H9 (cell line): ENCODE results near the gene GPR89A. TPM values are rescaled to one million over a fixed set of nuclear protein-coding genes. Genes with fewer than 3 reads are reported as not detected.

ENCODE experiments used
- DNase-seq: peaks from one replicate; pipeline ENCODE4 v3.0.0-alpha.2; 2017
- H2AFZ ChIP-seq: one replicate; pipeline ENCODE4 v1.6.1; 2013; ENCODE audit warnings: mild to moderate bottlenecking, low read length, control low read depth, moderate library complexity
- H2AK5ac ChIP-seq: 2 replicates; pipeline ENCODE4 v1.6.1; 2013; ENCODE audit warnings: low read length, control low read depth, mixed read lengths; ENCODE audit not compliant: insufficient read length
- H2BK120ac ChIP-seq: one replicate; pipeline ENCODE4 v1.6.1; 2013; ENCODE audit warnings: low read depth, mild to moderate bottlenecking, low read length, control low read depth, inconsistent platforms; ENCODE audit not compliant: poor library complexity, severe bottlenecking
- H2BK12ac ChIP-seq: 2 replicates; pipeline ENCODE4 v1.6.1; 2013; ENCODE audit warnings: low read length, control low read depth, mixed read lengths, low read depth; ENCODE audit not compliant: insufficient read length
- H2BK15ac ChIP-seq: 2 replicates; pipeline ENCODE4 v1.6.1; 2013; ENCODE audit warnings: low read depth, low read length, control low read depth
- H2BK20ac ChIP-seq: one replicate; pipeline ENCODE4 v1.6.1; 2013; ENCODE audit warnings: low read depth, mild to moderate bottlenecking, low read length, control low read depth, inconsistent platforms; ENCODE audit not compliant: poor library complexity, severe bottlenecking
- H2BK5ac ChIP-seq: 2 replicates; pipeline ENCODE4 v1.6.1; 2013; ENCODE audit warnings: low read length, control low read depth, mixed read lengths; ENCODE audit not compliant: insufficient read length
- H3K14ac ChIP-seq: 2 replicates; pipeline ENCODE4 v1.6.1; 2013; ENCODE audit warnings: low read length, control low read depth; ENCODE audit not compliant: insufficient read depth
- H3K18ac ChIP-seq: 2 replicates; pipeline ENCODE4 v1.6.1; 2013; ENCODE audit warnings: low read depth, mild to moderate bottlenecking, mixed read lengths, low read length, control low read depth; ENCODE audit not compliant: insufficient read length
- H3K23ac ChIP-seq: 2 replicates; pipeline ENCODE4 v1.6.1; 2013; ENCODE audit warnings: low read length, control low read depth, mixed read lengths, low read depth; ENCODE audit not compliant: insufficient read length
- H3K23me2 ChIP-seq: 2 replicates; pipeline ENCODE4 v1.6.1; 2013; ENCODE audit warnings: low read depth, mild to moderate bottlenecking, mixed read lengths, low read length, control low read depth; ENCODE audit not compliant: insufficient read length, poor library complexity, severe bottlenecking
- H3K27ac ChIP-seq: 2 replicates; pipeline ENCODE4 v1.5.1; 2013; ENCODE audit warnings: low read length, control low read depth, mixed read lengths, low read depth; ENCODE audit not compliant: insufficient read length
- H3K27me3 ChIP-seq: 2 replicates; pipeline ENCODE4 v1.6.1; 2013; ENCODE audit warnings: low read length, control low read depth, inconsistent platforms; ENCODE audit not compliant: insufficient read depth
- H3K4ac ChIP-seq: 2 replicates; pipeline ENCODE4 v1.6.1; 2013; ENCODE audit warnings: low read depth, mild to moderate bottlenecking, control low read depth, inconsistent platforms, low read length, moderate library complexity
- H3K4me1 ChIP-seq: 2 replicates; pipeline ENCODE4 v1.6.1; 2013; ENCODE audit warnings: low read length, control low read depth, inconsistent platforms; ENCODE audit not compliant: insufficient read depth
- H3K4me2 ChIP-seq: 2 replicates; pipeline ENCODE4 v1.6.1; 2013; ENCODE audit warnings: low read length, control low read depth, mixed read lengths; ENCODE audit not compliant: insufficient read length, insufficient read depth
- H3K56ac ChIP-seq: 2 replicates; pipeline ENCODE4 v1.6.1; 2013; ENCODE audit warnings: low read depth, mild to moderate bottlenecking, mixed read lengths, low read length, control low read depth; ENCODE audit not compliant: insufficient read length
- H3K79me1 ChIP-seq: 2 replicates; pipeline ENCODE4 v1.6.1; 2013; ENCODE audit warnings: low read depth, mild to moderate bottlenecking, moderate library complexity, low read length, control low read depth, inconsistent platforms; ENCODE audit not compliant: insufficient read depth, poor library complexity, severe bottlenecking
- H3K79me2 ChIP-seq: 2 replicates; pipeline ENCODE4 v1.6.1; 2013; ENCODE audit warnings: low read length, control low read depth, inconsistent platforms; ENCODE audit not compliant: insufficient read depth
- H3K9ac ChIP-seq: 2 replicates; pipeline ENCODE4 v1.6.1; 2013; ENCODE audit warnings: low read length, control low read depth, mixed read lengths; ENCODE audit not compliant: insufficient read length; ENCODE audit errors: extremely low read depth
- H3K9me3 ChIP-seq: one replicate; pipeline ENCODE4 v1.6.1; 2013; ENCODE audit warnings: low read depth, low read length, inconsistent platforms; ENCODE audit not compliant: control insufficient read depth
- H3T11ph ChIP-seq: one replicate; pipeline ENCODE4 v1.6.1; 2013; ENCODE audit warnings: mild to moderate bottlenecking, low read length, control low read depth, inconsistent platforms
- H4K20me1 ChIP-seq: one replicate; pipeline ENCODE4 v1.6.1; 2013; ENCODE audit not compliant: control insufficient read depth, insufficient read length, insufficient read depth
- H4K5ac ChIP-seq: 2 replicates; pipeline ENCODE4 v1.6.1; 2013; ENCODE audit warnings: low read depth, mild to moderate bottlenecking, mixed read lengths, low read length, control low read depth; ENCODE audit not compliant: insufficient read length
- H4K8ac ChIP-seq: replicated peaks from 2 replicates; pipeline ENCODE4 v1.6.1; 2013; ENCODE audit warnings: low read length, control low read depth, mixed read lengths, low read depth; ENCODE audit not compliant: insufficient read length
- H4K91ac ChIP-seq: 2 replicates; pipeline ENCODE4 v1.6.1; 2013; ENCODE audit warnings: low read depth, mild to moderate bottlenecking, moderate library complexity, mixed read lengths, low read length, control low read depth; ENCODE audit not compliant: insufficient read length
- H3K27ac Mint-ChIP-seq, 3 experiments: 2 replicates in 2 of 3; 3 replicates in 1 of 3; pipeline ENCODE4 v1.8.0; 2020 to 2021; ENCODE audit warnings: mixed read lengths in 3 of 3, mild to moderate bottlenecking in 1 of 3, moderate library complexity in 1 of 3
- H3K27me3 Mint-ChIP-seq: 2 replicates; pipeline ENCODE4 v1.8.0; 2021; ENCODE audit warnings: low read depth, mild to moderate bottlenecking, moderate library complexity, mixed read lengths
- H3K36me3 Mint-ChIP-seq, 3 experiments: 2 replicates in 2 of 3; 3 replicates in 1 of 3; pipeline ENCODE4 v1.8.0; 2020 to 2021; ENCODE audit warnings: low read depth in 3 of 3, mixed read lengths in 3 of 3; ENCODE audit not compliant: insufficient read depth in 1 of 3
- H3K4me1 Mint-ChIP-seq, 2 experiments: 2 replicates each; pipeline ENCODE4 v1.8.0; 2020; ENCODE audit warnings: mixed read lengths in 2 of 2
- H3K4me3 Mint-ChIP-seq, 2 experiments: 2 replicates in 1 of 2; 3 replicates in 1 of 2; pipeline ENCODE4 v1.8.0; 2020 to 2021; ENCODE audit warnings: mild to moderate bottlenecking in 2 of 2, mixed read lengths in 2 of 2, moderate library complexity in 1 of 2
- H3K9me3 Mint-ChIP-seq, 2 experiments: 2 replicates in 1 of 2; 3 replicates in 1 of 2; pipeline ENCODE4 v1.8.0; 2020; ENCODE audit warnings: mild to moderate bottlenecking in 2 of 2, mixed read lengths in 2 of 2, moderate library complexity in 1 of 2
- WGBS: extraction: QIAGEN DNeasy Blood & Tissue Kit; methylation state at CpG from one replicate; pipeline ENCODE4 v1.1.7; 2013; ENCODE audit warnings: missing lambda C conversion rate, low lambda C conversion rate, mixed read lengths; ENCODE audit not compliant: insufficient read length; ENCODE audit errors: extremely low coverage; 5-methylcytosine and 5-hydroxymethylcytosine counted together
- total RNA-seq: library from RNA; stranded (reverse); gene quantifications from 2 replicates; pipeline ENCODE4 v1.2.1, GENCODE V29; 2021
- TF ChIP-seq, protein P1 (sequence below): fragments of 200-600 bp; sonication (generic); conservative IDR thresholded peaks from 3 replicates; pipeline ENCODE4 v1.8.0; 2021; ENCODE audit warnings: antibody characterized with exemption, mild to moderate bottlenecking

The GPR89A gene
- total RNA-seq, 1 experiment from 2014 or later = 30.1 TPM

GRCh38 chr1:145714524-145715111 is 106.8 kb downstream of the GPR89A start:
- no peaks in the 10 kb centered on the region for H3K9me3 ChIP-seq
- H3K4me3 Mint-ChIP-seq = no peak overlapping the region
- H2BK20ac ChIP-seq = no peak overlapping the region
- no peak overlapping the region for H2BK12ac ChIP-seq
- H3K36me3 Mint-ChIP-seq = no peaks in the 10 kb centered on the region
- DNase-seq = no peak
- H3K18ac ChIP-seq = no peak overlapping the region
- H3K27ac ChIP-seq = no peak overlapping the region
- no peak overlapping the region for H4K5ac ChIP-seq
- H3T11ph ChIP-seq = no peak overlapping the region
- WGBS = no CpG with 5 or more reads among the region's 6 CpGs
- no peaks in the 10 kb centered on the region for H3K79me2 ChIP-seq
- no peak overlapping the region for H2AK5ac ChIP-seq
- peaks cover 0 to 9% of the 10 kb centered on the region in 2 experiments; a peak in 2 of 4 replicates for H3K4me1 Mint-ChIP-seq
- no peak overlapping the region for H3K23ac ChIP-seq
- H4K8ac ChIP-seq = no peak overlapping the region
- H3K14ac ChIP-seq = no peak overlapping the region
- TF ChIP-seq, protein P1, sequence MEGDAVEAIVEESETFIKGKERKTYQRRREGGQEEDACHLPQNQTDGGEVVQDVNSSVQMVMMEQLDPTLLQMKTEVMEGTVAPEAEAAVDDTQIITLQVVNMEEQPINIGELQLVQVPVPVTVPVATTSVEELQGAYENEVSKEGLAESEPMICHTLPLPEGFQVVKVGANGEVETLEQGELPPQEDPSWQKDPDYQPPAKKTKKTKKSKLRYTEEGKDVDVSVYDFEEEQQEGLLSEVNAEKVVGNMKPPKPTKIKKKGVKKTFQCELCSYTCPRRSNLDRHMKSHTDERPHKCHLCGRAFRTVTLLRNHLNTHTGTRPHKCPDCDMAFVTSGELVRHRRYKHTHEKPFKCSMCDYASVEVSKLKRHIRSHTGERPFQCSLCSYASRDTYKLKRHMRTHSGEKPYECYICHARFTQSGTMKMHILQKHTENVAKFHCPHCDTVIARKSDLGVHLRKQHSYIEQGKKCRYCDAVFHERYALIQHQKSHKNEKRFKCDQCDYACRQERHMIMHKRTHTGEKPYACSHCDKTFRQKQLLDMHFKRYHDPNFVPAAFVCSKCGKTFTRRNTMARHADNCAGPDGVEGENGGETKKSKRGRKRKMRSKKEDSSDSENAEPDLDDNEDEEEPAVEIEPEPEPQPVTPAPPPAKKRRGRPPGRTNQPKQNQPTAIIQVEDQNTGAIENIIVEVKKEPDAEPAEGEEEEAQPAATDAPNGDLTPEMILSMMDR = no peak
- H3K27me3 Mint-ChIP-seq = peaks cover 9% of the 10 kb centered on the region
- no peak overlapping the region for H3K27ac Mint-ChIP-seq
- H4K91ac ChIP-seq = no peak overlapping the region
- H3K56ac ChIP-seq = no peak overlapping the region
- H2BK120ac ChIP-seq = no peak overlapping the region
- H3K27me3 ChIP-seq = no peaks in the 10 kb centered on the region
- no peak overlapping the region for H3K4ac ChIP-seq
- H3K4me2 ChIP-seq = no peak overlapping the region
- no peak overlapping the region for H3K9ac ChIP-seq
- no peaks in the 10 kb centered on the region for H3K4me1 ChIP-seq
- no peaks in the 10 kb centered on the region for H3K79me1 ChIP-seq
- no peaks in the 10 kb centered on the region for H4K20me1 ChIP-seq
- H3K23me2 ChIP-seq = no peaks in the 10 kb centered on the region
- no peak overlapping the region for H2BK15ac ChIP-seq
- no peak overlapping the region for H2BK5ac ChIP-seq
- H3K9me3 Mint-ChIP-seq = no peaks in the 10 kb centered on the region
- no peak overlapping the region for H2AFZ ChIP-seq
